GM12874 (cell line): ENCODE results near the gene DNAJB8.

Experiments used
- CTCF ChIP-seq: IDR thresholded peaks from 2 replicates; pipeline ENCODE4 v1.5.1; 2011; ENCODE audit warnings: low read depth, mild to moderate bottlenecking, control low read depth, low read length, moderate library complexity; ENCODE audit not compliant: insufficient read depth

The DNAJB8 gene

GRCh38 chr3:128461731-128462130 lies 5.0 kb downstream of the DNAJB8 start:
- TF ChIP-seq CTCF, result no peak

DNA sequence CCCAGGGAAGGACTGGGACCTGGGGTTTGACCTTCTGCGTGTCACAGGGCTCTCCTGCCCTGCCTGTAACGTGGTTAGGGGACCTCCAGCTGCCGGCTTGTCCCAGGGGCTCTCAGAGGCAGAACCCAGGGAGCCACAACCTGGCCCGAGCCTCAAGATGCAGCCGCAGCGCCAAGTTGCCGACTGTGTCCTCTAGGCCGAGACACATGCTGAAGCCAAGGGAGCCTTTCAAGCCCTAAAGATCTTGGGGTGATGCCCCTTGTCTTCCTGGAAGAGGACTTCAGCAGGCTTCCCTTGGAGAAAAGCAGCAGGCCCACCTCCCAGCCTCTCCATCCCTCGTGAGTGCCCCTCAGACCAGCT lies 7.2 kb downstream of the DNAJB8 start:
- TF ChIP-seq CTCF, result no peak

DNA sequence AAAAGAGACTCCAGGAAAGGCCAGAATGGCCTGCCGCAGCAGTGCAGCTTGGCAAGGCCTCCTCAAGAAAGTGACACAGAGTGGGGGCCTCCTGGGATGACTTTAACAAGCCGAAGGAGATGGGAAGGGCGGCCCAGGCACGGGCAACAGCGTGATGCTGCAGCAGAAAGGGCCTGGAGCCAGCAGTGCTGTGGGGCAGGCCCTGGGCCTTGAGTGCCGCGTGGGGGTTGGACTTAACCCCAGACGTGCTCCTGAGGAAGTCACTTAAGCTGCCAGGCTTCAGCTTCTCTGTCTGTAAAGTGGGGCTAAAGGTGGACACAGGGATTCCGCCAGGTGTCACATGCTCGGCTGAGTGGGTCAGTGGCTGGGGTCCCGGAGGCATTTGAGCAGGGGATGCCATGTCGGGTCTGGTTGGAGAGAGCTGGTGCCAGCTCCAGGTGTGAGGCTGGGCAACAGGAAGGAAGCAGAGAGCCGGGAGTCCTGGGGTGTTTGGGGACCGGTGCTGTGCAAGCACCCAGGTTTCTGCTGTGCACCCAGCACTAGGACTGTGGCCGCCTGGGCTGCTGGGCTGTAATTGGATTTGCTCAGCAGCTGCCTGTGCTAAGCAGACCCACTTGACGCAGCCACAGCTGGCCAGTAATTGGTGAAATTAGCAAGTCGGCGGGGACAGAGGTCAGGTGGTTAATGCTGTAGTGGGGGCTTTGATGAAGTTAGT lies 7.8 kb downstream of the DNAJB8 start:
- no peak for TF ChIP-seq CTCF

- TF ChIP-seq CTCF, result no peak
Observed at GRCh38 chr3:128457937-128458336, 8.8 kb downstream of the DNAJB8 start.

DNA sequence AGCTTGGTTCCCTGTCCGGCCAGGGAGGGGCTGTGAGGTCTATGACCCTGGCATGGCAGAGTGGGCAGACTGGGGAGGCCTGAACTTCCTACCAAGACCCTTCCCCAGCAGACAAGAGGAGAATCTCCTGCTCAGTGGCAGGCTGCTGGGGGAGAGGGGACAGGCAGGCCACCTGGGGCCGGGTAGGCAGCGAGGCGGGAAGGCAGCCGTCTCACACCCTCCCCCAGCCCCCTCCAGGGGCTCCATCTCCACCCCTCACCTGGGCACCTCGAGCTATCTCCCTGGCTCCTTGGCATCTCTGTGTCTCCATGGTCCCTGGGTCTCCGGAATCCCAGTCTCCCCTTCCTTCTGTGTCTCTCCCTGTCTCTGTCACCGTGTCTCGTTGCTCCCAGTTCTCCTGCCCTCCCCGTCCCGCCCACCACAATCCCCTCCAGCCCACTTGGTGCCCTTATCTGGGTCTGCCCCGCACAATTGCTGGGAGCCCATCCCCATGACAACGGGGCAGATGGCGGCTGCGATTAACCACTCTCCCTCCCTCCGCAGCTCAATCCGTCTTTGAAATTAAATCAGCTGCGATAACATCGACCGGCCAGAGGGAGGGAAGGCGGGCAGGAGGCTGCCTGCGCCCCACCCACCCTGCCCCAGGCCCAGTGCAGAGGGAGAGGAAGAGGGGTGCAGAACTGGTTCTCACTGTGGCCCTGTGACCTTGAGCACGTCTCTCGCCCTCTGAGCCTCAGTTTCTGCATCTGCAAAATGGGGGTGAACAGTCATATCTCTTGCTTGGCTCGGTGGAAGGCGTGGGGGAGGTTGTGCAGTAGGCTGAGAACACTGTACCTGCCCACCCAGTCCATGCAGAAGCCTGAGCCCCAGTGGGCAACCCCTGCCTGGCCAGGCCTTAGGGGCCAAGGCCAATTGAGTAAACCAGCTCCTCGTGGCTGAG lies 9.6 kb downstream of the DNAJB8 start:
- no peak for TF ChIP-seq CTCF

DNA sequence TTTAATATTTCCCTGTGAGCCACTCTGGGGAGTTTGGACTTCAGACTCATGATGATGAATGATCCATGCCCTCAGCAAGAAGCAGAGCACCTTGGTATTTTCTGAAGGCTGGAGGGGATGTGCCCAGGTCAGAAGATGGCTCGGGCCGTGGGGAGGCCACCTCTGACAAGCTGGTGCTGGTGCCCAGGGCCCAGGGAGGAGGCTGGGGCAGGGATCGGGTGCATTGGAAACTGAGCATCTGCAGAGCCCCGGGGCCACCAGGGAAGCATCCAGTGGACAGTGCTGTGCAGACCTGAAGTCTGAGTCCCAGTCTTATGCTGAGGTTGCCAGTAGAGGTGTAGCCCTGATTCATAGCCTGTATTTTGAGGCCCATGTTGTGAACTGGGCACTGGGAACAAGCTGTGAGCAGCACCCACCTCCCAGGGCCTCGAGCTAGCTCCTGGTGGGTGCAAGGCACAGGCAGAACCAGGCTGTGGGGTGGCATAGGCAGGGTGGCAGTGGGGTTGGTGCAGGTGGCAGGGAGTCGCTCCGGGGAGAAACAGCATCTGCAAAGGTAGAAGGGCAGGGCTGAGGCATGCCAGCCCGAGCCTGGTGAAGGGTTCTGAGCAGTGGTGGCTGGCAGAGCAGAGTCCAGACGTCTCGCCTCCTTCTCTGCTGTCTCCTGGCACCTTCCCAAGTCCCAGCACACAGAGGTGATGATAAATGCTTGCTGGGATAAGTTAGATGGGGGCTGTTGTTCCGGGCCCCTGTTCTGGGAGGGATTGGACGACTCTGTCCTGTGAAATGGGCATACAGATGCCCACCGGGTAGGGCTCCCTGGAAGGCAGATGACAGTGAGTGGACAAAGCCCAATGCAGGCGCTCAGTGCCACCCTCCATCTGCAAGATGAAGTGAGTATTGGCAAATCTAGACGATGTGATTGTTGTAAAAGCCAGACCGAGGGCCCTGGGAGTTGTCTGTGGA lies 10.6 kb downstream of the DNAJB8 start:
- TF ChIP-seq CTCF, result no peak

GRCh38 chr3:128455116-128455515 lies 11.6 kb downstream of the DNAJB8 start:
- TF ChIP-seq CTCF, result no peak
